GM13976 (cell line): ENCODE measurements around the gene ENDOD1.

Source experiments
- DNase-seq: peaks from one replicate; pipeline ENCODE4 v3.0.0; 2012; ENCODE audit warnings: low spot score
- CTCF ChIP-seq: IDR thresholded peaks from 2 replicates; pipeline ENCODE4 v1.5.1; 2012; ENCODE audit warnings: borderline replicate concordance, mild to moderate bottlenecking; ENCODE audit not compliant: insufficient read depth; ENCODE audit errors: extremely low read depth, missing control alignments, control extremely low read depth
- in situ Hi-C: fragments of 300-500 bp; cut with MboI; formaldehyde crosslinking; loops from one replicate; pipeline ENCODE4 v1.12.0; 2022; ENCODE audit warnings: low sequenced_read_pairs, mixed read lengths, inconsistent platforms; ENCODE audit not compliant: unreplicated experiment

The ENDOD1 gene

GRCh38 chr11:95142431-95142830 lies 52.8 kb downstream of the ENDOD1 start:
- no peak for DNase-seq
- in situ Hi-C loops: no loop called here
- no peak for TF ChIP-seq CTCF

- no peak for DNase-seq
- in situ Hi-C loops: no loop called here
Measured at GRCh38 chr11:95143106-95143681, 53.5 kb downstream of the ENDOD1 start.

GRCh38 chr11:95144313-95145235 lies 54.9 kb downstream of the ENDOD1 start:
- TF ChIP-seq CTCF: no peak
- in situ Hi-C loops: no loop called here
- no peak for DNase-seq

More at GRCh38 chr11:95143106-95143681, 53.5 kb downstream of the ENDOD1 start:
- no peak for TF ChIP-seq CTCF

GRCh38 chr11:95145430-95146060 lies 55.9 kb downstream of the ENDOD1 start:
- DNase-seq: no peak
- TF ChIP-seq CTCF: no peak
- in situ Hi-C loops: no loop called here

- no peak for TF ChIP-seq CTCF
- DNase-seq: no peak
- in situ Hi-C loops: no loop called here
Measured at GRCh38 chr11:95147364-95147905, 57.8 kb downstream of the ENDOD1 start.

- DNase-seq: no peak
- TF ChIP-seq CTCF: no peak
- in situ Hi-C loops: no loop called here
Measured at GRCh38 chr11:95148406-95148805, 58.8 kb downstream of the ENDOD1 start.
